NCI-H2081 (cell line): ENCODE data around the gene LRSAM1.

Experiments
- DNase-seq, 2 experiments: peaks; one replicate each; lab custom pipeline; 2025; lab: John Stamatoyannopoulos, UW

The LRSAM1 gene

DNA sequence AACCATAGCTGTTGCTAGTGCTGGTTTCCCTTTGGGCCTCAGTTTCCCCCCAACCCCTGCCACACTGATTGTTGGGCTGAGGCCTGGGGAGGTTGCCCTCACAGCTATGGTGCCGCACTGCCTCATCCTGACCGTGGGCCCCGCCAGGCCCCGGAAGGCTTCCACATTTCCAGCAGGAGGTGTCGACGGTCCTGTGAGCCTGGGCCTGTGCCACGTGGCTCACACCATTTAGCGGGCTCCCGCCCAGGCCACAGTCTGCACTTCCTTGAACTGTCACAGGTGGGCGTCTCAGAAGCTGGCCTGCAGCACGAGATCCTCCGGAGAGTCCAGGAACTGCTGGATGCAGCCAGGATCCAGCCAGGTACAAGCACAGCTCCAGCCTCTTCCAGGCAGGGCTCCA lies 45.7 kb downstream of the LRSAM1 start:
- no peak for DNase-seq

DNA sequence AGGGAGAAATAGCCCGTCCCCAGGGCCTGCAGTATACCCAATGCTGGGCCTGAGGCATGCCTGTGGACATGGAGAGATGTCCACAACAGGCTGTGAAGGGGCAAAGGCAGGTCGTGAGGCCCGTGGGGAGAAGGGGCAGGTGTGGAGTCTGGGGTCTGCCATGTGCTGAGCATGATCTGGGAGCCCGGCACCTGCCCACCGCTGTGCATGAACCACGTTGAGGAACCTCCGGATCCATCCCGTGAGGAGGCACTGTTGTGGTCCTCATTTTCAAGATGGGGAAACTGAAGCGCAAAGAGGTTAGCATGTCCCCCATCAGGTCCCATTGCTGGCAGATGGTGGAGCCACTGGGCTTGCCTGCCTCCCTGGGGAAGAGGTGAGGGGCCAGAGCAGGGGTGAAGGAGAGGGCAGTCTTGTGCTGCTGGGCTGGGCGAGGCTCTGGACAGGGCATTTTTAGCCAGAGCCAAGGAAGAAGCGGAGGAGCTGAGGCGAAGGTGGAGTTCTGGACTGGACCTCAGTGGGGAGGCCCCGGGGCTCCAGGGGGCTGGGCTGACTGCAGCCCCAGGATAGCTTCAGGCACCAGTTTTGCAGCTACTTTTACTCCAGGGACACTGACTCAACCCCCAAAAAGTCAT lies 46.5 kb downstream of the LRSAM1 start:
- no peak for DNase-seq

DNA sequence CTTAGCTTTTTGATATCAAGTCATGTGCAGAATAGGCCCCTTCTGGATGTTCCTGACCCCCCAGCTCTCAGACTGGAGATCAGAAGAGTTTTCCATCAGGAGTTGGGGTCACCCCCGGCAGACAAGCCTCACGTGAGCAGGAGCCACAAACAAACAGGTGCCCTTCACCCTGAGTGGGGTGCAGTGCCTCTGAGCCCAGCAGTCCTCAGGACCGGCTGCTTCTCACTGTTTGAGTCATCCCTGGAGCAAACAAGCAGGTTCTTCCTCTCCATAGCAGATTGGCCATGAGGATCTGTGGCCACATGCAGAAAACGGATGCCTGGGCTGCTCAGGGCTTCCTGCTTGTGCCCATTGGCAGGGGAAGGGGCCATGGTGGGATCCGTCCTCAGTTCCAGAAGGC lies 47.0 kb downstream of the LRSAM1 start:
- DNase-seq = no peak

DNA sequence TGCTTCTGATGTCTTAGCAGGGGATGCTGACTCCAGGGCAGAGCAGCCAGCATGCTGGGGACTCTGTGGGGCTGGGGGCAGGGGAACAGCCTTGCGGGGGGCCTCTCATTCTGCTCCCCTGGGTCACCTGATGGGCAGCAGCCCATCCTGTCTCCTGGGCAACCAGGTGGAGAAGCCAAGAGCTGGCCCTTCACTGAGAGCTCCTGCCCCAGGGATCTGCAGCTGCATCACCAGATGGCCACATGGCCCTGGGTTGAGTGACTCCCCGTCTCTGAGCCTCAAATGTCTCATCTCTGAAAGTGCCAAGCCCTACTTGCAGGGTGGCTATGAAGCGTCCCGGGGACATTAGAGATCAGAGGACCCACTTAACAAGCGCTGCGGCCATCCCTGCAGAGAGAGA lies 49.1 kb downstream of the LRSAM1 start:
- no peak for DNase-seq

DNA sequence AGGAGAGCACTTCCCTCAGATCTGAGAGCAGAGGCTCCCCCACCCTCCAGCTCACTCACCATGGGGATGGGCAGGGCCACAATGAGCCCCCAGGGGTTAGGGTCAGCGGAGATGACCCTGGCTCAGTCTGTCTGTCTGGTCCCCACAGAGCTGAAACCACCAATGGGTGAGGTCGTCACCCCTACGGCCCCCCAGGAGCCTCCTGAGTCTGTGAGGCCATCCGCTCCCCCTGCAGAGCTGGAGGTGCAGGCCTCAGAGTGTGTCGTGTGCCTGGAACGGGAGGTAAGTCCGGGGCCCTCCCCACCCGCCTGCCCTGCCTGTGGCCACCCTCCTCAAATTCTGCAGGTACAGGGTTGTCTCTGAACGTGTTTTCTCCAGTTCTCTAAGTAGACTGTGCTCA lies 49.6 kb downstream of the LRSAM1 start:
- DNase-seq = no peak

DNA sequence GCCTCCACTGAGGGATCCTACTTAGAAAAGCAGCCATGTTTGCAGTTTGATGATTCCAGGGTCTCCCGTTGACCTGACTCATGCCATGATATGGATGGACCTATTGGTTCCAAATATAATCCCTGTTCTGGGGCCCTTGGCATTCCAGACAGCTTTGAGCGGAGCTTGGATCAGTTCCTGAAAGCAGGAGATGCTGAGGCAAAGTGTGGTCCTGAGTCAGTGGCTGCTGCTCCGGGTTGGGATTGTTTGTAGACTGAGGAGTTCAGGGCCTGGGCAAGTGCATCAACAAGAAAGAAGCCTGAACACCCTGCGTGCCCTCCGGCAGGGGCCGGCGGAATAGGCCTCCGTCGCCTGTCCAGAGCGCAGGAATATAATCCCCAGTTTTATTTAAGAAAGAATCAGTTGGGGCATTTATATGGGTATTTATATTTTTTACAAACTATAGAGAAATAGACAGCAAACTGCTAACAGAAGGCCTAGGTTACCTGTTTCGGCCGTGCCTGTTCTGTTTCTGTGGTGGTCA lies 50.6 kb downstream of the LRSAM1 start:
- no peak for DNase-seq

DNA sequence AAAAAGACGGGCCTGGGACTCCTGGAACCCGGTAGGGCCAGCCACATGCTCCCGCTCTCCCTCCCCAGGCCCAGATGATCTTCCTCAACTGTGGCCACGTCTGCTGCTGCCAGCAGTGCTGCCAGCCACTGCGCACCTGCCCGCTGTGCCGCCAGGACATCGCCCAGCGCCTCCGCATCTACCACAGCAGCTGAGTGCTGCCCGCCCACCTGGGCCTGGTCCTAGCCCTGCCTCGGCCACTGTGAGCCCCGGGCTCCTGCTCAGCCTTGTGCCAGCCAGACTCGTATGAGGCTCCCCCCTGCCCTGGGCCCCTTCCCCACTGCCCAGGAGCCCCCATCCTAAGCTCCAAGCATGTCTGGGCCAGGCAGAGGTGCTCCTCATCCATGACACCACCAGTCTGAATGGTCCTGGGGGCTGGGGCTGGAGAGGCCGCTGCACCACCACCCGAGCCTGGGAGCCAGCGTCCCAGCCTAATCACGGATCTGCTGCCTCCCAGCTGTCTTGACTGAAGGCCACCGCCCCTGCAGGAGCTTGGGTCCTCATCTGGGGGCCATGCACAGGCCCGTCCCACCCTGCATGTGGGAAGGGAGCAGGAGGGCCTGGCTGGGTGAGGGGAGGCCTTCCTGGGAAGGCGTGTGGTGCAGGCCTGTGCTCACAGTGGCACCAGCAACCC lies 51.5 kb downstream of the LRSAM1 start:
- DNase-seq = no peak

DNA sequence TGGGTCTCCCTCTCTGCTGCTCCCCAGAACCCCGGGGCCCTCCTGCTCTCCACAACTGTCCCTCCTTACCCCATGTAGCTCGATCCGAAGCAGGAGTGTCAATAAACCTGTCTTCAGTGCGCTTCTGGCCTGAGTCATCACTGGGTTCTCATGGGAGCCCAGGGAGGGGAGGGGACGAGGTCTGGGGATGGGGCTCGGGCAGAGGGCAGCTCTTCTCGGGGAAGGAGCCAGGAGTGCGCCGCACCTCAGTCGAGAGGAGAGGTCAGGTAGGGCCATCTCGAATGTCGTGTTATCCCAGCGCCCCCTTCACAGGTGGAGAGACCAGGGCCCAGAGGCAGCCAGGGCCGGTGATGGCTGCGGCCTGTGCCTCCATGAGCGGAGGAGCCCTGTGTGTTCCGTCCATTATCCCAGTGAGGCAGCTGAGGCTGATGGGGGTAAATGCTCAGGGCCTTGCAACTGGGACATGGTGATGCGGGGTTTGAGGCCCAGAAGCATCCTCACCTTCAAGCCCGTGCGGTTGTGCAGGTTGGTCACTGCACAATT lies 52.1 kb downstream of the LRSAM1 start:
- no peak for DNase-seq

DNA sequence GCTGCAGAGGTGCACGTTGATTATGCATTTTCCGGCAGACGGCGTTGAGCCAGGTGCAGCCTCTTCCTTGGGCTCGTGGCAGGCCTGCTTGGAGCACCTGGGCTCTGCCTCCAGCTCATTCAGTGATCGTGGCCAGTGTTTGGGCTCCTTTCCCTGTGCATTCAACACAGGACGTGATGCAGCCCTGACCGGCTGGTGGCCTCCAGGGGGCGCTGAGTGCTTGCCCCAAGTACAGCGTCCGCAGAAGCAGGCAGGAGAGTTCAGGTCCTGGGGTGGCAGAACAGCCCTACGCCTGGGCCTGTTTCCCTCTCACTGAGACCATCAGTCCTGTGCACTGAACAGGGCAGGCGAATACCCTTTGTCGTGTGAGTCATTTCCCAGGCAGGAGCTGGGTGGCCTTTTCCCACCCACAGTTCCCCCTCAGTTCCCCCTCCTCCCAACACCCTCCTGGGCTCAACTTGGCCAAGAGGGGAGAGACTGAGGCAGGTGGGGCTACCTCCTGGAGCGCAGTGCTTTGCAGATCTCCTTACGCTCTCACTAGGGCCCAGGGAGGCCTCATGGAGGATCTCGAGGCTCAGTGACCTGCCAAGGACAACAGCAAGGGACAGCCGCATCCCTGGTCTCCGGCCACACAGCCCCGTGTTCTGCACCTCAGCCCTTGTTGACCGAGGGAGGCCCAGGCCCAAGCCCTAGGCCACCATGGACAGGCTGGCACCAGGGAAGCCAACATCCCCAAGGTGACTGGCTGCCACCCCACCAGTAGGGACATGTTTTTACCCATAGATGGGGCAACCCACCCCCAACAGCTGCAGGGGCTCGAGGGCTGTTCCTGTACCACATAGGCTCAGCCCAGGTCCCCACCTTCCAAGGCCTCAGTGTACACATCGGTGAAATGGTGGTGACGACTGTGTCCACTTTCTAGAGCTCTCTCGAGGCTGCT lies 52.9 kb downstream of the LRSAM1 start:
- DNase-seq = peak; percentile 70 to 74

DNA sequence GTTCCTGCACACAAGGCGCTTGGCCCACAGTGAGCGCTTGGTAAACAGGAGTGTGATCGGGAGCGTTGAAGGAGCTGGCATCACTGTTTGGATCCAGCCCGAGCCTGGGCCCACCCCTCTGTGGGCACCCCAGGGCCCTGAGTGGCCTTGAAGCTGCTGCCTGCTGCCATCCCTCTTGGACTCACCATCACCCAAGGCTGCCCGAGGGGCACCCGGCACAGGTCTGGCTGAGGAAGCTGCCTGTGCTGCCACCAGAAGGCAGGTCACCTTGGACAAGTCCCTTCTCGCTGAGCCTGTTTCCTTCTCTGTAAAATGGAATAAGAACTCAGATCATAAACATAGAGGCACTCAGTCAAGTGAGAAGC lies 53.6 kb downstream of the LRSAM1 start:
- DNase-seq = no peak

DNA sequence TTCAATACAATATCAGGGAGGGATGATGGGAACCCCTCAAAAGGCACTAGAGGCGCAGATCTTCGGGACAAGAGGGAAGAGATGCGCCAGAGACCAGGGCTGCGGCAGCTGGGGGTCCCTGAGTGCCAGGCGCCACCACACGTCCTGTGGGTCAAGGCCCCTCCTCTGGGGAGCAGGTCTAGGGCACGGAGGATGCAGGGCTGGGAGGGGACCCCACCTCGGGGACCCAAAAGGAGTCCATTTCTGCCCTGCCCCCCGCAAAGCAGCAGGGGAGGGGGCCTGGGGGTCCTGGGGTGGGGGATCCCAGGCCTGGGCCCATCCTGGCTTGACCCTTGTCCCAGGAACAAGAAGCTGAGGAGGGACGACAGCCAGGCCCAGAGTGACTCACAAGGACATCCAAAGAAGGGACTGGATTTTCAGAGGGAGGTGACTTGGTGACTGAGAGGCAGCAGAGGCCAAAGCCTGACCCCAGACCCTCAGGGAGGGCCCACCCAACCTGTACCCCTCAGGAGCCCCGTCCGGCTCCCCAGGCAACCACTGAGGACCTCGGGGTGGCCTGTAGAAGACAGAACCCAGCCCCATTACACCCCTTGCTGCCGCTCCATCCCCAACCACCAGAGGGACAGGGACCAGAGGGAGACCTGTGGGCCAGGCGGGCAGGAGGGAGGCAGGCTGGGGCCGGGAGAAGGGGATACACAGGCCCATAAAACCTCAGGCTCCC lies 54.2 kb downstream of the LRSAM1 start:
- peak in 1 of 2 experiments; percentile 5 for DNase-seq

DNA sequence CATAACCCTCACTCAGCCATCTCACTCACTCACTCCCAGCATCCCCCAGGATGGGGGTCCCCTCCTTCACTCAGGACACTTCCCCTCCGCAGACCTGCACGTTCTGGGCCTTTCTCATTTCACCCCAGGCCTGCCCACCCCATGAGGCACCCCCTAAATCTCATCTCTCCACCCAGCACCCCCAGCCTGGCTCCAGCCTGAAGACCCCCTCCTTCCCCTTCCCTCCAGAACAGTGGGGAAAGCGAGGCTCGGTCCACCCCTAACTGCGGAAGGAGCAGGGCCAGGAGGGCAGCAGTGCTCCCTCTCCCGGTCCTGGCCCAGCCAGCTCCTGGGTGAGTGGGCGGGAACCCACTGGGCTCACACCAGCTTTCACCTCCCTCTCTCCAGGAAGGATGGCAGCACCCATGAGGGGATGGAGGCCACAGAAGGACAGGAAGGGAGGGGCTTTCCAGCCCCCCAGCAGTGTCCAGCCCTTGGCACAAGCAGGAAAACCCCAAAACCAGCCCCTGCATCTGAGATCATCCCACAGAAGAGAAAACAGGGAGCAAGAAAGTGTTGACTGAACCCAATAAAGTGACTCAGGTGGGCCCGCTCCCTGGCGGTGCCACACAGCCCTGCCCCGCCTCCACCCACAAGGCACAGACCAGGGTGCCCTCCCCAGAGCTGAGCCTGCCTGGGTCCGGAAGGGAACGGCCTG lies 55.0 kb downstream of the LRSAM1 start:
- no peak for DNase-seq

DNA sequence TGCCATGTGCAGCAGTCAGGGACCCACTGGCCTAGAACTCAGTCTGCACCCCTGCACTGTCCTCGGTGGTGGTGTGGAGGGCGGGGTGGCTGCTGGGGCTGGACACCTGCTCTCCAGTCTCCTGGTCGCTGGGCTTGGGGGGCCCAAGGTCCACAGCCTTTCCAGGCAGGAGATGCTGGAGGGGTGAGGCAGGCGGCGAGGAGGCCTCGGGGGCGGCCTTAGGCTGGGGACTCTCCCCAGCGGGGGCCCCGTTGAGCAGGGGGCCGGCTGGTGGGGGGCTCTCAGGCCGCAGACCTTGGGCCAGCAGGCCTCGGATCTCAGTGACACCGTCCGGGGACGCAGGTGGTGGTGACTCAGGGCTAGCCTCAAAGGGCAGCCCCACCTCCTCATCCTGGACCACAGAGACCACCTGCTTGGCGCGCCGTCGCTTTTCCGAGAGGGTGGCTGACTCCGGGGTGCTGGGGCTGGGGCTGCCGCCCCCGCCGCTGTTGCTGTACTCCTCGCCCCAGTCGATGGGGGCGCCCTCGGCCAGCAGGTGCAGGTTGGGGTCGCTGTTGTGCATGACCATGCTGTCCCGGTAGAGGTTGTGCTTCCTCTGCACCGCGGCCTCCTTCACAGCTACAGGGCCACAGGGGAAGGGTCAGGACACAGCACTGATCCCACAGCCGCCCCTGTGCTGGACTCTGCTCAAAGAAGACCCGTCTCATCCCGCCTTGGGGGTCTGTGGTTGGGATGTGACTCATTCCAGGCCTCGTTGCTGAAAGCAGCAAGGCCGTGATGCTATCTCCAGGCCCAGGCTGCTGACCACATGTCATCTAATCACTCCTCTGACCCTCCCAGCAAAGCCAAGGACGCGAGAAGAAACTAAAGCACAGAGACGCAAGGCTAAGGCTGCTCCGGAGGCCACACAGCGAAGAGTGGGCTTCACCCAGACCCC lies 55.8 kb downstream of the LRSAM1 start:
- DNase-seq = no peak

DNA sequence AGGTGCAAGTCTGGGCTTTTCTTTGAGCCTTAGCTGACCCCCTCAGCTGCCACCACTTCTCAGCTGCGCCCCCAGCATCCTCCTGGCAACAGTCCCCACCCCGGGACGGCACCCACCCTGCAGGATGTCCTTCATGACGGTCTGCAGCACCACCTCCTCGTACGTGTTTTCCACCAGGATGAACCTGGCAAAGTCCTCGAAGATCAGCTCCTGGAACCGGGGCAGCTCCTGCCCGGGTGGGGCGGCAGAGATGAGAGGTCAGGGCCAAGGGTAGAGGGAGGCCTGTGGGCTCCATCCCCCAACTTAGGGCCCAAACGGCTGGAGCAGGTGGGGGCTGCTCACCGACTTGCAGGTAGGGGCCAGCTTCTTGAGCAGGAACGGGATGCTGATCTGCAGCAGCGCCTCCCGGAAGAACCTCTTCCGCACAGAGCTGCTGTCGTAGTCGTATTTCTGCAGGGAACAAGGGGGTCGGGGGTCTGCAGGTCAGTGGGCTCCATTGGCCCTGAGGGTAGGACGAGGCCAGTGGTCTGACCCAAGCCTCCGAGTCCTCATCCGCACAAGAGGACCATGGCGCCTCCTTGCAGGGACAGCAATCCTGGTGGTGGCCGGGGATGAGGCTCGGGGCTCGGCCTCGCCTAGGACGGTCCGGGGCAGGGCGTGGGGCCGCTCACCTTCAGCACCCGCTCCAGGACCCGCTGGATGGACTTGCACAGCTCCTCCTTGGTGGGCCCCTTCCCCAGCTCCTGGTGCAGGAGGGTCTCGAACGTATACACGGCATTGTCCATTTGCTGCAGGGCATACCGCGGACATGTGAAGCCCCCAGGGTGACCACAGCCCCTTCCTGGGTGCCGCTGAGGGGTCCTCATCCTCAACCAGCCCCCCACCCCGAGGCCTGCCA lies 56.7 kb downstream of the LRSAM1 start:
- no peak for DNase-seq

DNA sequence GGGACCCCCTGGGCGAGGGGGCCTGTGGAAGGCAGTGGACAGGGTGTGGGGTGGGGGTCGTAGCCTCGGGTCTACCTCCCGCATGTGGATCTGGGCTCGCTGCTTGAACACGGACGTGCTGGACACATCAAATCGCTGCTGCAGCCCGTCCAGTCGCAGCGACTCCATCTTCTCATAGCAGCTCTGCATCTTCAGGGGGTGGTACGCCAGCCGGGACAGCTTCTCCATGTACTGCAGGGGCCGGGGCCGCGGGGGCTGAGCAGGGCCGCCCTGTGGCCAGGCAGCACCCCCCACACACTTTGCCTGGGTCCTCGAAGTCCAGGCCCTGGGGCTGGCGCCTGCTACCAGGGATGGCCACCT lies 57.6 kb downstream of the LRSAM1 start:
- no peak for DNase-seq

DNA sequence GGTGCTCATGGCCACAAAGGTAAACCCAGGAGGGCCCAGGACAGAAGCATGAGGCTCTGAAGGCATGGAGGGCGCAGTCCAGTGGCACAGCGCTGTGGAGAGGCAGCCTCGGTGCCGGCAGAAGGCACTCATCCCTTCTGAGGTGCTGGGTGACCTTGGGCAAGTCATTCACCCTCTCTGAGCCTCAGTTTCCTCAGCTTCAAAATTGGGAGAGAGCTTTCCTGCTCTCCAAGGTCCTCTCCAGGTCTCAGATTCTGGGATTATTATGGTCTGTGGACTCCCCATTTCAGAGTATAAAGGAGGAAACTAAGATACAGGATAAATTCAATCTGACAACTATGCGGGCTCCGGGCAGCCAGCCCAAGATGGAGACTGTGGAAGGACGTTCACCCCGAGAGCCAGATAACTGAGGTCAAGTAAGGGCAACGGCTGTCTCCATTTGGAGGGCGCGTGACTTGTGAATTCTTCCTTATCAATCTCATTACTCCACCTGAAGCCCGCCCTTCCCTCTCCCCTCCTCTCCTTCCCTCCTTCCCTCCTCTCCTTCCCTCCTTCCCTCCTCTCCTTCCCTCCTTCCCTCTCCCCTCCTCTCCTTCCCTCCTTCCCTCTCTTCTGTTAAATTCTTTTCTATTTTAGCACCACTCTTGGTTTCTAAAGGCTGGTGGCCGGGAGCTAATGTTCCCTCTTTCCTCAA lies 58.1 kb downstream of the LRSAM1 start:
- no peak for DNase-seq

DNA sequence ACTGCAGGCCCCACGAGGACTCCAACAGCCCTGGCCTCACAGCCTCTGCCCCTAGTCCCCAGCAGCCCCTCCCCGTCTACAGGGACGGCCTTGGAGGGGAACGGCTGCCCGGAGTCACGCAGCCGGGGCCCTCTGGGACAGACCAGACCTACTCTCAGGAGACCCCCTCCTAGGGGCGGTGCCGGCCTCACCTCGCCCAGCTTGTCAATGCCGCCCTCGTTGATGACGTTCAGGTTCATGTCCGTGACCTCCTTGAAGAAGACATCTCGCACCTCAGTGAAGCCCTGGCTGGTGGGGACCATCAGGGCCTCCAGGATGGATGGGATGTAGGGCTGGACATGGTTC lies 58.6 kb downstream of the LRSAM1 start:
- DNase-seq = no peak

DNA sequence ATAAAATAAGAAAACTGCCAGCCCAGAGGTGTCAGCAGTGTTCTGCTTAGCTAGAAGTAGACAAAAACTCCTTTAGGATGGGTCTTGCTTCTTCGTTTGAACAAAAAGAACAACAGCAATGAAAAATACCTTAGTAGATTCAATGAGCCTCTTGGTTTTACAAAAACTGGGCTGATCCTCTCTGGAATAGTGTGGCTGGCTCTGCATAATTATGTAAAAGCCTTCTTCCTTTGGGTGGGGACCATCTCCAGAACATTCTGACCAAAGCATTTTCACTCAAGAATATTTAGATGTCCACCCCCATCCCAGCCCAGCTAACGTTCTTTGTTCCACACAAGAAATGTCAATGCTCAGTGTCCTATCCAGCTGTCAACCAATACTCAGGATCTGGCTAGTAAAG lies 63.2 kb downstream of the LRSAM1 start:
- DNase-seq = no peak
